Fibroblast of villous mesenchyme (primary cell): Measurements from ENCODE around the gene AK8. TPM values are rescaled to one million over a fixed set of nuclear protein-coding genes. Genes with fewer than 3 reads are reported as not detected.

Experiments used
- DNase-seq: peaks from one replicate; pipeline ENCODE4 v3.0.0-alpha.2; 2010; ENCODE audit warnings: low read depth
- H3K4me3 ChIP-seq: 2 replicates; pipeline ENCODE4 v1.5.1; 2011; ENCODE audit warnings: low read depth, mild to moderate bottlenecking, low read length
- total RNA-seq: library from RNA; depleted of rRNA; stranded (reverse); fragments of >200 nt; gene quantifications from 2 replicates; pipeline ENCODE4 v1.2.3, GENCODE V29; 2012
- TF ChIP-seq, protein P1 (sequence below): IDR thresholded peaks from 2 replicates; pipeline ENCODE4 v1.5.1; 2012; ENCODE audit warnings: low read depth, mild to moderate bottlenecking, low read length; ENCODE audit not compliant: insufficient read depth

AK8 gene
- total RNA-seq, 1 donor, result not detected

DNA sequence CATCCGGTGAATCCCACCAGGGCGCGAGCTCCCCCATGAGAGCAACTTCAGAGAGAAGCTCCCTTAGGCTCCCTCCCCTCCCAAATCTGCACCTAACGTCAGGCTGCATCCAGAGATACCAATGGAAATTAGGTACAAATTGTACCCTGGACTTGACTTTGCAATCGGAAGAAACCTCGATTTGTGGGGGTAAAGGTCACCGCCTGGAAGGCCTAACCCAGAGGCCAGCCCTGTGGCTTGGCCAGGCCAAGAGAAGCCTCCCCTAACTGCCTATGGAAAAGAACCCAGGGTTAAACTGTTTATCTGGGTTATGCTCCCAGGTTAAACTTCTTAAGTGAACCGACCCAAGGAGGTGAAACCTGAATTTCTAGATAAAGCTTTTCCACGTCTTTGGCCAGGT, 127.4 kb downstream of the AK8 start:
- no peak for DNase-seq
- TF ChIP-seq, protein P1, sequence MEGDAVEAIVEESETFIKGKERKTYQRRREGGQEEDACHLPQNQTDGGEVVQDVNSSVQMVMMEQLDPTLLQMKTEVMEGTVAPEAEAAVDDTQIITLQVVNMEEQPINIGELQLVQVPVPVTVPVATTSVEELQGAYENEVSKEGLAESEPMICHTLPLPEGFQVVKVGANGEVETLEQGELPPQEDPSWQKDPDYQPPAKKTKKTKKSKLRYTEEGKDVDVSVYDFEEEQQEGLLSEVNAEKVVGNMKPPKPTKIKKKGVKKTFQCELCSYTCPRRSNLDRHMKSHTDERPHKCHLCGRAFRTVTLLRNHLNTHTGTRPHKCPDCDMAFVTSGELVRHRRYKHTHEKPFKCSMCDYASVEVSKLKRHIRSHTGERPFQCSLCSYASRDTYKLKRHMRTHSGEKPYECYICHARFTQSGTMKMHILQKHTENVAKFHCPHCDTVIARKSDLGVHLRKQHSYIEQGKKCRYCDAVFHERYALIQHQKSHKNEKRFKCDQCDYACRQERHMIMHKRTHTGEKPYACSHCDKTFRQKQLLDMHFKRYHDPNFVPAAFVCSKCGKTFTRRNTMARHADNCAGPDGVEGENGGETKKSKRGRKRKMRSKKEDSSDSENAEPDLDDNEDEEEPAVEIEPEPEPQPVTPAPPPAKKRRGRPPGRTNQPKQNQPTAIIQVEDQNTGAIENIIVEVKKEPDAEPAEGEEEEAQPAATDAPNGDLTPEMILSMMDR, result no peak
- no peak overlapping the region for H3K4me3 ChIP-seq

DNA sequence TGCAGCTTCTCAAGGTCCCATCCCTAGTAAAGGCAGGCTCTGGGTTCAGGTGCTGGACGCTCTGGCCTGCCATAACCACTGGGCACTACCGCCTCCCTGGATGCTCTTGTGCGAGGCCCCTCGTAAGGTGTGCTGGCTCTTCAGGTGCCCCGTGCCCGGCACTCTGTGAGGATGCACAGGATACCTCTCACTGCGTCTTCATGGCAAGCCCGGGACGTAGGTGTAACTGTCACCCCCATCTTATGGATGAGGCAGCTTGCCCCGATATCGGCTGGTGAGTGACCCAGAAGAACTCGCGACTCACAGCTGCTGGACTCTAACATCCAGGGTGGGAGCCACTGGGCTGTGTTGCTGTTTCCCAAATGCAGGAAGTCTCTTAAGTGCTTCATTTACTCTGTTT, 128.8 kb downstream of the AK8 start:
- TF ChIP-seq, protein P1, result no peak
- no peak overlapping the region for H3K4me3 ChIP-seq
- no peak for DNase-seq

DNA sequence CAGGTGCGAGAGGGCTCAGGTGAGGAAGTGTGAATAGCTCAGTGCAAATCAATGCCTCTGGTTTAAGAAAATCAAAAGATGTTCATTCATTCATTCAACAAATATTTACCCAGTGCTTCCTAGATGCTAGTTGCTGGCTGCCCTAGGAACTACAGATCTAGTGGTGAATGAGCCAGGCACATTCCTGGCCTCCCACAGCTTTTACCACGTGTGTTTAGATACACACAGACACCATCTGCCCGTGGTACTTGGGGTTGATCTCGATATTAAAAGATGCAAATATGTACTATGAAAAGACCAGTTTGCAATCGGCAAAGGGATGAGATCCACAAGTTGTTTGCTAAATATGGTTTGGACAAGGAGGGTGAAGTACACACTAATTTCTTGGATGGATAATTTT, 129.6 kb downstream of the AK8 start:
- TF ChIP-seq, protein P1, result no peak
- H3K4me3 ChIP-seq, result no peak overlapping the region
- no peak for DNase-seq

DNA sequence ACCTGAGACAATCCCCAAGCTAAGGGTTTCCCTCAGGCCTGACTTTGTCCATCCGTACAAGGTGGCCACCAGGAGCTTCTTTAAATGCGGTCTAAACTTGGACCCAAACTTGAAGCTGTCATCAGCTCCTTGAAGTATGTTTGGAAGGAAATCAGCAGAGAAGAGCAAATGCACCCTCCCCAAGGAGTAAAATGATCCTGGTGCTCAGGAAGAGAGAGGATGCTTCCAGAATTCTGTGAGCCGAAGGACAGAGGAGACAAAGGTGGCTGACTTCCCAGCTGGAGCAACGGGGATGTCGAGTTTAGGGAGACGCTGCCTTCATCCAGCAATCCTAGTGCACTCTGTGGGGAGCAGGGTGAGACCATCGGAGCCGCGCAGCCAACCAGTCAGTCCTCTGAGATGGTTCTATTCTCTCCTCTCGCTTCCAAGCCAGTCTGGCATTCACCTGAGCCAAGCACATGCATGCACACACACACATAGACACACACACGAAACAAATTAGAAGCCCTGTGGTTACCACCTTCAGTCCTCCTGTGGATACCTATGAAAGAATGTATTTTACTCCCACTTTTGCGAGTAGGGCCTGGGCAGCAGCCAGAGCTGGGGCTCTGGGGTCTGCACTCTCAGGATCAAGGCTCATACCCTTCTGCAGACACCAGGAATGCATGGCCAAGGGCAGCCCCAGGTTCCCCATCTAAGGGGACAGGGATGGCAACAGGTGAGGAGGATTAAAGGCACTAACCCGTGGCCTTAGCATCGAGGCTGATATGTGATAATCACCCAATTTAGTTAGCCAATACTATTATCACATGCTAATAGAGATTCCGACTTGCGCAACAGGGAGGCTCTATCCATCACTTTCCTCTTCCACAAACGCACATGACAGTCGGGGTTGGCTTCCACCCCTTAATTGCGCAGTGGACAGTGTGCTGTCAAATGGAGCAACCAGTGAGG, 132.1 kb downstream of the AK8 start:
- no peak overlapping the region for H3K4me3 ChIP-seq
- TF ChIP-seq, protein P1, result no peak
- no peak for DNase-seq

DNA sequence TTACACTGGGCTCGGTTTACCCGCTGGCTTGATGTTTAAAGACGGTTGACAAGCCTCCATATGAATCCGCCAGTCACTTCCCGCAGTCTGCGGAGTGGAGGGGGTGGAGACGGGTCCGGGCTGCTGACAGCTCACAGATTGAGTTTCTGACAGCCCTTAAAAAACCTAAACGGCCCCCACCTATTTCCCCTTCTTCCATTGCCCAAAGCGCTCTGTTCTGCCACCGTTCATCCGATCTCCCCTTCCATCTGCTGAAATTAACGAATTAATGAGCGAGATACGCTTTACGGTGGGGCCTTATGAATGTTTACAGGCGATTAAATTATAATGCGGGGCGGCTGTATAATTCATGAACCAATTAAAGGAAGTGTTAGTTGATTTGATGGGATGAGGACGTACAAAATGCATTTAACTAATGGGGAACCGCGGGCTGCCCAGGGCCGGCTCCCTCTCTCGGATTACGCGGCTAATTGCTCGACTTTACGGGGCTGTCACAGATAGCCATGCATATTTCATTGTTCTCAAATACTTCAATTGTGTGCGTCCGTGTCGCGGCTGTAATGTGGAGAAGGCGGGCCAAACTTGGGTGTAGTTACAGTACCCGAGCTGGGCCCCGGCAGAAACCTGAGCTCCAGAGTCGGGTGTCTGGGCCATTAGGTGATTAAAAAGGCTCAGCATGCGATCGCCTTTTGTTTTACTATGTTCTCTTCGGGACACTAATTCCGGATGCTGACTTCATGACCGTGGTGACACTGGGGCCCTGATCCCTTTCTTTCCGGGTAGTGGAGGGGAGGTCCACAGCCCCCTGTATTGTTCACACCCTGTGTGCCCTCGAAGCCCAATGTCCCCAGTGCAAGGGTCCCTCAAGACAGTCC, 133.0 kb downstream of the AK8 start:
- TF ChIP-seq, protein P1, result no peak
- no peak for DNase-seq
- H3K4me3 ChIP-seq, result no peak overlapping the region

DNA sequence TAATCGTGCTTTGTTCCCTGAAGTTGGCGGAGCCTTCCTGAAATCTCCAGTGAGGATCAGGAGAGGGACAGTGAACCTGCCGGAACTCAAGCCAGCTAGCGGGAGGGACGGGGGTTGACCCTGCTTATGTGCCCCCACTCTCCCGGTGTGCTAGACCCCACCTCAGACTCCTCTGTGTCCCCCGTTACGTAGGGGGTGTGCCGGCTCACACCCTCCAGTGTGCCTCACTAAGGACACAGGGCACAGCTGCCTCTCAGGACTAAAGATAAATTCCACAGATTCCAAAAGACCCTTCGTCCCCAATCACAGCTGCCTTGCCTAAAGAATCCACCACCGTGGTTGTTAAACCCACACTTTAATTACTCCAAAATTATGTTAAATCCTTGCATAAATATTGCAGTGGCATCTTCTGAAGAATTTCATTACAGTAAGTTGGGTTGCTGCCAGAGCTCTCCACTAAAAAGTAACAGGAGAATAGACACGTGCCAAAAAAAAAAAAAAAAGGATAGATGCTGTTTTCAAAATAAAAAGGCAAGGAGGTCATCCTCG, 134.1 kb downstream of the AK8 start:
- no peak overlapping the region for H3K4me3 ChIP-seq
- DNase-seq, result no peak
- TF ChIP-seq, protein P1, result no peak
